GM23338 (cell line): Measurements from ENCODE around the gene SLC4A4. TPM values are rescaled to one million over a fixed set of nuclear protein-coding genes. Genes with fewer than 3 reads are reported as not detected.
"Not testable (repeated sequence)": the region's sequence is repeated elsewhere in the genome, so short reads cannot be mapped to it uniquely, and the experiment has no call there.

ENCODE experiments used
- ATAC-seq: fragments of 200-7000 bp; cut with Tn5 transposase; 3 replicates; pipeline ENCODE4 v1.9.1; 2020
- DNase-seq: peaks from one replicate; pipeline ENCODE4 v3.0.0-alpha.2; 2015; ENCODE audit warnings: low spot score
- H2AFZ ChIP-seq: fragments of 200-600 bp; sonication (generic); 2 replicates; pipeline ENCODE4 v1.8.0; 2016; ENCODE audit warnings: antibody characterized with exemption, mild to moderate bottlenecking, moderate library complexity
- H3F3A ChIP-seq: fragments of 200-600 bp; sonication (generic); replicated peaks from 2 replicates; pipeline ENCODE4 v1.8.0; 2017; ENCODE audit warnings: antibody characterized with exemption, mixed run types, low read depth
- H3K27ac ChIP-seq: fragments of 200-600 bp; sonication (generic); 2 replicates; pipeline ENCODE4 v1.6.1; 2016; ENCODE audit warnings: low read depth
- H3K27me3 ChIP-seq: fragments of 200-600 bp; sonication (generic); 2 replicates; pipeline ENCODE4 v1.8.0; 2016; ENCODE audit warnings: mild to moderate bottlenecking, mixed run types, moderate library complexity; ENCODE audit not compliant: insufficient read depth
- H3K36me3 ChIP-seq: fragments of 200-600 bp; sonication (generic); 2 replicates; pipeline ENCODE4 v1.8.0; 2016; ENCODE audit warnings: mild to moderate bottlenecking; ENCODE audit not compliant: insufficient read depth
- H3K4me1 ChIP-seq: fragments of 200-600 bp; sonication (generic); 2 replicates; pipeline ENCODE4 v1.8.0; 2016; ENCODE audit warnings: mild to moderate bottlenecking, moderate library complexity; ENCODE audit not compliant: insufficient read depth
- H3K4me2 ChIP-seq: fragments of 200-600 bp; sonication (generic); 2 replicates; pipeline ENCODE4 v1.7.1; 2017; ENCODE audit warnings: mixed run types
- H3K4me3 ChIP-seq: fragments of 200-600 bp; sonication (generic); 2 replicates; pipeline ENCODE4 v1.6.1; 2016; ENCODE audit warnings: mixed run types
- H3K79me2 ChIP-seq: fragments of 200-600 bp; sonication (generic); replicated peaks from 2 replicates; pipeline ENCODE4 v1.8.0; 2017; ENCODE audit warnings: mild to moderate bottlenecking; ENCODE audit not compliant: insufficient read depth
- H3K9me2 ChIP-seq: fragments of 200-600 bp; sonication (generic); 2 replicates; pipeline ENCODE4 v1.8.0; 2017; ENCODE audit not compliant: insufficient read depth
- H4K20me1 ChIP-seq: fragments of 200-600 bp; sonication (generic); replicated peaks from 2 replicates; pipeline ENCODE4 v1.8.0; 2017; ENCODE audit warnings: mild to moderate bottlenecking; ENCODE audit not compliant: insufficient read depth
- H3K27ac Mint-ChIP-seq: 2 replicates; pipeline ENCODE4 v1.8.0; 2020; ENCODE audit warnings: inconsistent platforms, mild to moderate bottlenecking, moderate library complexity, mixed read lengths
- H3K27me3 Mint-ChIP-seq: 3 replicates; pipeline ENCODE4 v1.8.0; 2022; ENCODE audit warnings: low read depth, mild to moderate bottlenecking, moderate library complexity, mixed read lengths, inconsistent platforms; ENCODE audit not compliant: insufficient read depth, poor library complexity
- H3K36me3 Mint-ChIP-seq: 3 replicates; pipeline ENCODE4 v1.8.0; 2021; ENCODE audit warnings: low read depth, mild to moderate bottlenecking, inconsistent platforms, moderate library complexity, mixed read lengths
- H3K4me1 Mint-ChIP-seq: 3 replicates; pipeline ENCODE4 v1.8.0; 2020; ENCODE audit warnings: mild to moderate bottlenecking, inconsistent platforms, mixed read lengths
- H3K4me3 Mint-ChIP-seq: 3 replicates; pipeline ENCODE4 v1.8.0; 2021; ENCODE audit warnings: moderate library complexity, mild to moderate bottlenecking, inconsistent platforms, mixed read lengths
- H3K9me3 Mint-ChIP-seq: 3 replicates; pipeline ENCODE4 v1.8.0; 2020; ENCODE audit warnings: moderate library complexity, mild to moderate bottlenecking, inconsistent platforms, mixed read lengths
- CREB1 ChIP-seq: fragments of 250-450 bp; sonication (Bioruptor Pico); IDR thresholded peaks from 2 replicates; pipeline ENCODE4 v1.5.0; 2020; ENCODE audit warnings: low read depth, mild to moderate bottlenecking, moderate library complexity
- EZH2 ChIP-seq: fragments of 200-600 bp; sonication (generic); IDR thresholded peaks from one replicate; pipeline ENCODE4 v1.8.0; 2017; ENCODE audit warnings: antibody characterized with exemption, mild to moderate bottlenecking, low read depth; ENCODE audit not compliant: unreplicated experiment
- EZH2phosphoT487 ChIP-seq: fragments of 200-600 bp; sonication (generic); IDR thresholded peaks from one replicate; pipeline ENCODE4 v1.8.1; 2018; ENCODE audit warnings: antibody characterized with exemption; ENCODE audit not compliant: unreplicated experiment
- POLR2AphosphoS5 ChIP-seq: IDR thresholded peaks from 2 replicates; pipeline ENCODE4 v1.6.1; 2016; ENCODE audit warnings: antibody characterized with exemption, low read depth
- ZNF114 ChIP-seq: fragments of 250-450 bp; sonication (Bioruptor Pico); IDR thresholded peaks from 2 replicates; pipeline ENCODE4 v1.5.0; 2020; ENCODE audit warnings: mild to moderate bottlenecking, moderate library complexity
- ZNF331 ChIP-seq: fragments of 250-450 bp; sonication (Bioruptor Pico); IDR thresholded peaks from 2 replicates; pipeline ENCODE4 v1.5.0; 2020; ENCODE audit warnings: low read depth, mild to moderate bottlenecking, moderate library complexity
- polyA plus RNA-seq: library from polyadenylated mRNA; unstranded; fragments of >200 nt; fragmentation: Nextera tagmentation; extraction: Ambion mirVana; gene quantifications from 2 replicates; pipeline ENCODE4 v1.2.1, GENCODE V29; 2016
- total RNA-seq: library from RNA; depleted of rRNA; stranded (reverse); fragments of >200 nt; shearing (Covaris generic); gene quantifications from 2 replicates; pipeline ENCODE4 v1.2.3, GENCODE V29; 2014
- TF ChIP-seq, protein P1 (sequence below), 2 experiments: fragments of 200-600 bp in 1 of 2; sonication (generic) in 1 of 2; conservative IDR thresholded peaks; 2 replicates each; pipeline versions ENCODE4 v1.5.1 to v1.6.1; 2016 to 2017; ENCODE audit warnings: antibody characterized with exemption in 2 of 2, low read depth in 2 of 2, mild to moderate bottlenecking in 2 of 2, moderate library complexity in 1 of 2

The SLC4A4 gene
- total and polyA plus RNA-seq, 2 experiments from 2014 or later, result 1.0 to 1.5 TPM

DNA sequence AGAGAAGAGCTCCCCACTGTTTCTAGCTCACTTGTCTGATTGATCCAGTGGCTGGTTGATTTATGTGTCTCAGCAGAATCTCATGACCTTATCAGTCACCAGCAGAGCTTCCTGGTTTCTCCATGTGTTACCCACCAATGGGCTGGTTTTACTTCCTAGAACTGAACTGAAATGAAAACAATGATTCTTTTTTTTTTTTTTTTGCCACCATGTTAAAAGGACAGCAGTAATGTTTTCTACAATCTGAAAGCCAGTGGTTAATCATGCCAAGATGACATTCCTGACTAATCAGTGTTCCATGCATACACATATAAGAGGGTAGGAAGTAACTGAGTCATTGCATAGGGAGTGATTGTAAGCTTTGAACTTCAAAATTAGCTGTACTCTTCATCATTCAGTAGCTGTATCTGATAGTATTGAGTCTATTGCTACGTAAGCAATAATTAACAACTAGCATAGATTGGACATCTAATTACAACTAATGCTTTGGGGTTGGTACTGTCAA lies 67.7 kb downstream of the SLC4A4 start:
- Histone ChIP-seq H3K36me3 (peaks cover 7% of the 10 kb centered on the region; the same call in 1 of the 2 replicates), H3K4me2 (no peak overlapping the region), H3F3A (no peaks in the 10 kb centered on the region), H3K79me2 (no peaks in the 10 kb centered on the region), H3K4me3 (no peak overlapping the region), H3K27me3 (no peaks in the 10 kb centered on the region), H3K27ac (no peak overlapping the region), H2AFZ (no peak overlapping the region), H3K4me1 (no peaks in the 10 kb centered on the region), H4K20me1 (no peaks in the 10 kb centered on the region), H3K9me2 (no peaks in the 10 kb centered on the region)
- peaks cover 7% of the 10 kb centered on the region; the same call in 2 of the 3 replicates for H3K4me1 Mint-ChIP-seq
- no peak for ATAC-seq
- peaks cover 11% of the 10 kb centered on the region for H3K36me3 Mint-ChIP-seq
- no peak overlapping the region for H3K4me3 Mint-ChIP-seq
- H3K9me3 Mint-ChIP-seq, result peaks cover 15% of the 10 kb centered on the region
- no peak for DNase-seq
- no peak overlapping the region for H3K27ac Mint-ChIP-seq
- H3K27me3 Mint-ChIP-seq, result no peaks in the 10 kb centered on the region
- TF ChIP-seq EZH2phosphoT487 (no peak), ZNF114 (CRISPR knock-in tag) (no peak), ZNF331 (CRISPR knock-in tag) (no peak), CREB1 (CRISPR knock-in tag) (no peak)
- TF ChIP-seq, protein P1, sequence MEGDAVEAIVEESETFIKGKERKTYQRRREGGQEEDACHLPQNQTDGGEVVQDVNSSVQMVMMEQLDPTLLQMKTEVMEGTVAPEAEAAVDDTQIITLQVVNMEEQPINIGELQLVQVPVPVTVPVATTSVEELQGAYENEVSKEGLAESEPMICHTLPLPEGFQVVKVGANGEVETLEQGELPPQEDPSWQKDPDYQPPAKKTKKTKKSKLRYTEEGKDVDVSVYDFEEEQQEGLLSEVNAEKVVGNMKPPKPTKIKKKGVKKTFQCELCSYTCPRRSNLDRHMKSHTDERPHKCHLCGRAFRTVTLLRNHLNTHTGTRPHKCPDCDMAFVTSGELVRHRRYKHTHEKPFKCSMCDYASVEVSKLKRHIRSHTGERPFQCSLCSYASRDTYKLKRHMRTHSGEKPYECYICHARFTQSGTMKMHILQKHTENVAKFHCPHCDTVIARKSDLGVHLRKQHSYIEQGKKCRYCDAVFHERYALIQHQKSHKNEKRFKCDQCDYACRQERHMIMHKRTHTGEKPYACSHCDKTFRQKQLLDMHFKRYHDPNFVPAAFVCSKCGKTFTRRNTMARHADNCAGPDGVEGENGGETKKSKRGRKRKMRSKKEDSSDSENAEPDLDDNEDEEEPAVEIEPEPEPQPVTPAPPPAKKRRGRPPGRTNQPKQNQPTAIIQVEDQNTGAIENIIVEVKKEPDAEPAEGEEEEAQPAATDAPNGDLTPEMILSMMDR (conservative IDR thresholded peaks at IDR 0.05; ENCODE audit: low read depth in 2 of 2), result no peak

DNA sequence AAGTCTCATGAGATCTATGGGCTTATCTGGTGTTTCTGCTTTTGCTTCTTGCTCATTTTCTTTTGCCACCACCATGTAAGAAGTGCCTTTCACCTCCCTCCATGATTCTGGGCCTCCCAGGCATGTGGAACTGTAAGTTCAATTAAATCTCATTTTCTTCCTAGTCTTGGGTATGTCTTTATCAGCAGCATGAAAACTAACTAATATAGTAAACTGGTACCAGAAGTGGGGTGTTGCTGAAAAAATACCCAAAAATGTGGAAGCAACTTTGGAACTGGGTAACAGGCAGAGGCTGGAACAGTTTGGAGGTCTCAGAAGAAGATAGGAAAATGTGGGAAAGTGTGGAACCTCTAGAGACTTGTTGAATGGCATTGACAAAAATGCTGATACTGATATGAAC lies 70.1 kb downstream of the SLC4A4 start:
- not testable (repeated sequence) for ATAC-seq, H3K4me2 ChIP-seq, H3K27me3 Mint-ChIP-seq, H3K36me3 ChIP-seq, H3K4me1 Mint-ChIP-seq, H3K9me2 ChIP-seq, H3K4me3 Mint-ChIP-seq, H3K27me3 ChIP-seq, H3K27ac ChIP-seq, H3K4me3 ChIP-seq, H2AFZ ChIP-seq, H3K4me1 ChIP-seq, DNase-seq, H4K20me1 ChIP-seq, H3F3A ChIP-seq, H3K27ac Mint-ChIP-seq, H3K79me2 ChIP-seq
- peaks cover 15% of the 10 kb centered on the region for H3K9me3 Mint-ChIP-seq
- peaks cover 11% of the 10 kb centered on the region for H3K36me3 Mint-ChIP-seq

DNA sequence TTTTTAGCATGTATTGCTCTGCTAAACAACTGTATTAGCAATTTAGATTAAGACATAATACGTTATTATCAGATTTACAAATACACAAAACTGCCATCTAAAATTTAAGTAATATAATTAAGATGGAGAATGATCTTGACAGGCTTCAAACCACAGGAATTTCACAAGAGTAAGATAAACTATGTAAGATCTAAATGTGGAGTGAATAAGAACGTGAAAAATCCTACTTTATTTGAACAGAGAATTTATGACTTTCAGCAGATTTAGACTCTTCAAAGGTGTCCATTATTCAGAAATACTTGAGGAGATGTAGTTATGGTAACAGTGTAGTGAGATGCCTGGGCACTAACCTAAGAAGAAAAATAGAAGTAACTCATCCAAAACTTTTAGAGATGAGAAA lies 73.2 kb downstream of the SLC4A4 start:
- no peaks in the 10 kb centered on the region for H3K4me1 ChIP-seq
- Mint-ChIP-seq H3K27me3 (no peaks in the 10 kb centered on the region), H3K27ac (no peak overlapping the region), H3K9me3 (peaks cover 15% of the 10 kb centered on the region), H3K4me3 (no peak overlapping the region), H3K36me3 (peaks cover 11% of the 10 kb centered on the region), H3K4me1 (no peaks in the 10 kb centered on the region)
- no peaks in the 10 kb centered on the region for H3K79me2 ChIP-seq
- no peak overlapping the region for H3K27ac ChIP-seq
- no peaks in the 10 kb centered on the region for H3K27me3 ChIP-seq
- peaks cover 2% of the 10 kb centered on the region; the same call in 1 of the 2 replicates for H3K9me2 ChIP-seq
- TF ChIP-seq POLR2AphosphoS5, result no peak
- TF ChIP-seq EZH2, result no peak
- no peaks in the 10 kb centered on the region for H4K20me1 ChIP-seq
- H3K36me3 ChIP-seq, result peaks cover 7% of the 10 kb centered on the region; the same call in 1 of the 2 replicates
- ATAC-seq, result no peak
- no peak for DNase-seq
- no peaks in the 10 kb centered on the region for H3F3A ChIP-seq
- H3K4me2 ChIP-seq, result no peak overlapping the region
- no peak overlapping the region for H2AFZ ChIP-seq
- H3K4me3 ChIP-seq, result no peak overlapping the region
